ENCODE measurements around the gene CPB2.

The CPB2 gene

GRCh38 chr13:46097015-46097414 lies 7.8 kb downstream of the CPB2 start:
- no peak for DNase-seq
- no peak overlapping the region for H2AFZ ChIP-seq (ENCODE audit: low read depth, low read length)
- no peak overlapping the region for H3K9ac ChIP-seq (ENCODE audit: low read depth, low read length)
- no peaks in the 10 kb centered on the region for H3K79me2 ChIP-seq (ENCODE audit: insufficient read depth, low read length)
- no peaks in the 10 kb centered on the region for H3K36me3 ChIP-seq (ENCODE audit: insufficient read depth, low read length)
- no peaks in the 10 kb centered on the region for H4K20me1 ChIP-seq (ENCODE audit: insufficient read depth, low read length)
- H3K27me3 ChIP-seq (ENCODE audit: insufficient read depth, low read length, poor library complexity): no peaks in the 10 kb centered on the region
- no peak overlapping the region for H3K27ac ChIP-seq (ENCODE audit: low read length)
- no peak overlapping the region for H3K4me3 ChIP-seq (ENCODE audit: low read depth in 1 of 2, low read length in 2 of 2)
- no peak for ATAC-seq (ENCODE audit: insufficient read depth, low read depth)
- H3K4me1 ChIP-seq (ENCODE audit: insufficient read depth, low read length): no peaks in the 10 kb centered on the region
- no peak overlapping the region for H3K4me2 ChIP-seq (ENCODE audit: insufficient read depth, low read length)
- no peaks in the 10 kb centered on the region for H3K9me3 ChIP-seq (ENCODE audit: insufficient read depth, low read length, severe bottlenecking)
- TF ChIP-seq EZH2 (IDR thresholded peaks at IDR 0.05; ENCODE audit: borderline replicate concordance, low read depth, low read length, severe bottlenecking) (no peak), CTCF (IDR thresholded peaks at IDR 0.05; ENCODE audit: borderline replicate concordance, extremely low read depth, low read length, poor library complexity, severe bottlenecking) (no peak)

- TF ChIP-seq EZH2 (IDR thresholded peaks at IDR 0.05; ENCODE audit: borderline replicate concordance, low read depth, low read length, severe bottlenecking) (no peak), CTCF (IDR thresholded peaks at IDR 0.05; ENCODE audit: borderline replicate concordance, extremely low read depth, low read length, poor library complexity, severe bottlenecking) (no peak)
- Histone ChIP-seq H3K27me3 (ENCODE audit: insufficient read depth, low read length, poor library complexity) (no peaks in the 10 kb centered on the region), H3K4me1 (ENCODE audit: insufficient read depth, low read length) (no peaks in the 10 kb centered on the region), H4K20me1 (ENCODE audit: insufficient read depth, low read length) (no peaks in the 10 kb centered on the region), H3K36me3 (ENCODE audit: insufficient read depth, low read length) (no peaks in the 10 kb centered on the region), H3K4me2 (ENCODE audit: insufficient read depth, low read length) (no peak overlapping the region), H3K79me2 (ENCODE audit: insufficient read depth, low read length) (no peaks in the 10 kb centered on the region), H3K9me3 (ENCODE audit: insufficient read depth, low read length, severe bottlenecking) (no peaks in the 10 kb centered on the region), H3K9ac (ENCODE audit: low read depth, low read length) (no peak overlapping the region), H3K27ac (ENCODE audit: low read length) (no peak overlapping the region), H2AFZ (ENCODE audit: low read depth, low read length) (no peak overlapping the region), H3K4me3 (ENCODE audit: low read depth in 1 of 2, low read length in 2 of 2) (no peak overlapping the region)
- no peak for ATAC-seq (ENCODE audit: insufficient read depth, low read depth)
- no peak for DNase-seq
These were observed 10.4 kb downstream of the CPB2 start for GRCh38 chr13:46094478-46094877.

DNA sequence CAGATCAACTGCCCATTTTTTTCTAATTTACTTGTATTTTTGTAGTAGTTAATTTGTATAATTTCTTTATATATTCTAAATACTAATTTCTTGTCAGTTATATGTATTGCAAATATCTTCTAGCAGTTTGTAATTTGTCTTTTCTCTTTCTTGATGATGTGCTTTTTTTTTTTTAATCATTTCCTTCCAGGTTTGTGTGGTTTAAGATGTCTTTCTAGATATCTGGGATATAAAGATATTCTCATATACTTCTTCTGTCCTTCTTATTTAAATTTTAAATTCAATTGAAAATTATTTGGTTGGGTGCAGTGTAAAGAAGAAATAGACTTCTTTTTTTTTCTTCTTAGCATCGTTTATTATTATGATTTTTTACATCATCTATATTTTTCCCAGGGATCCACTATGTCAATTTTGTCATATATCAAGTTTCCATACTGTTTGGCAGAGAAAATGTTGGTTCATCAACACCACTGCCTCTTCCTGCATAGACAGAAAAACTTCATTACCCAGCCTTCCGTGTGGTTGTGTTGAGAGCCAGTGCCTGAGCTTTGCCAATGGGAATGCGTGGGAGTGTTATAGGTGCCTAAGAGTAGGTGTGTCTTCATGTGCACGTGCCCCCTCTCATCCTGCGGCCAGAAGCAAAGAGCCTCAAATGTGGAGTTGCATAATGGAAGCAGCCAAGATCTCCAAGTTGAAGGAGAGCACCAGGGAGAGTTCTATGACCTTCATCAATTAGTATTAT lies 15.8 kb downstream of the CPB2 start:
- Histone ChIP-seq H3K4me1 (ENCODE audit: insufficient read depth, low read length) (no peaks in the 10 kb centered on the region), H2AFZ (ENCODE audit: low read depth, low read length) (no peak overlapping the region), H4K20me1 (ENCODE audit: insufficient read depth, low read length) (no peaks in the 10 kb centered on the region), H3K27ac (ENCODE audit: low read length) (no peak overlapping the region), H3K79me2 (ENCODE audit: insufficient read depth, low read length) (no peaks in the 10 kb centered on the region), H3K27me3 (ENCODE audit: insufficient read depth, low read length, poor library complexity) (no peaks in the 10 kb centered on the region), H3K4me3 (ENCODE audit: low read depth in 1 of 2, low read length in 2 of 2) (no peak overlapping the region), H3K9me3 (ENCODE audit: insufficient read depth, low read length, severe bottlenecking) (no peaks in the 10 kb centered on the region), H3K9ac (ENCODE audit: low read depth, low read length) (no peak overlapping the region), H3K36me3 (ENCODE audit: insufficient read depth, low read length) (no peaks in the 10 kb centered on the region), H3K4me2 (ENCODE audit: insufficient read depth, low read length) (no peak overlapping the region)
- DNase-seq (no peak), ATAC-seq (ENCODE audit: insufficient read depth, low read depth) (no peak)
- TF ChIP-seq EZH2 (IDR thresholded peaks at IDR 0.05; ENCODE audit: borderline replicate concordance, low read depth, low read length, severe bottlenecking): no peak
- no peak for TF ChIP-seq CTCF (IDR thresholded peaks at IDR 0.05; ENCODE audit: borderline replicate concordance, extremely low read depth, low read length, poor library complexity, severe bottlenecking)

All from DND-41 (cell line).